ENCODE measurements around the gene ATG4B. TPM values are rescaled to one million over a fixed set of nuclear protein-coding genes. Genes with fewer than 3 reads are reported as not detected.

Gene ATG4B
- total and polyA plus RNA-seq, 9 donors: 37.1 to 70.4 (median 53.3) TPM

GRCh38 chr2:241721852-241722251 is 84.4 kb downstream of the ATG4B start:
- TF ChIP-seq CTCF (IDR thresholded peaks at IDR 0.05): no peak
- TF ChIP-seq EP300 (IDR thresholded peaks at IDR 0.05): no peak
- no peak for TF ChIP-seq POLR2A (IDR thresholded peaks at IDR 0.05)
- Histone ChIP-seq H3K4me1 (ENCODE audit: insufficient read depth) (no peaks in the 10 kb centered on the region), H3K36me3 (no peaks in the 10 kb centered on the region), H3K4me3 (no peak overlapping the region), H3K9me3 (peaks cover 0 to 8% of the 10 kb centered on the region in 2 donors), H3K27me3 (no peaks in the 10 kb centered on the region), H3K27ac (no peak overlapping the region)
- intact Hi-C loops (cut with DNase I): no loop called here
- no peak for DNase-seq
- 91 to 93% (median 91%) methylated on average over 12 of the region's 12 CpGs for WGBS, 3 donors

GRCh38 chr2:241722896-241723454 is 85.5 kb downstream of the ATG4B start:
- Histone ChIP-seq H3K9me3 (peaks cover 0 to 8% of the 10 kb centered on the region in 2 donors), H3K4me3 (no peak overlapping the region), H3K27me3 (no peaks in the 10 kb centered on the region), H3K4me1 (ENCODE audit: insufficient read depth) (no peaks in the 10 kb centered on the region), H3K27ac (no peak overlapping the region), H3K36me3 (no peaks in the 10 kb centered on the region)
- intact Hi-C loops (cut with DNase I): no loop called here
- no peak for DNase-seq
- TF ChIP-seq EP300 (IDR thresholded peaks at IDR 0.05) (no peak), CTCF (IDR thresholded peaks at IDR 0.05) (no peak), POLR2A (IDR thresholded peaks at IDR 0.05) (no peak)
- 95 to 98% (median 97%) methylated on average over 21 of the region's 21 CpGs for WGBS, 3 donors

Other genes with a start within 250 kb of the ATG4B start
- gene STK25, start 129.1 kb upstream of the ATG4B start, total RNA-seq: 100 to 1,000 TPM in 5 of 7 donors, 10 to 100 TPM in 2; 96.8 to 150 (median 108) TPM
- gene STK25, start 129.1 kb upstream of the ATG4B start, polyA plus RNA-seq: 100 to 1,000 TPM in 1 of 2 donors, 10 to 100 TPM in 1; 71.1 to 142 TPM
- 10 to 100 TPM in 6 of 7 donors, 1 to 10 TPM in 1; 9.6 to 20.6 (median 13.5) TPM for gene BOK, start 78.9 kb upstream of the ATG4B start, total RNA-seq
- 10 to 100 TPM in 1 of 2 donors, 1 to 10 TPM in 1; 4.8 to 19.2 TPM for gene BOK, start 78.9 kb upstream of the ATG4B start, polyA plus RNA-seq
- gene THAP4, start 535 bp upstream of the ATG4B start, total RNA-seq: 10 to 100 TPM; 26.2 to 54.7 (median 40.3) TPM
- 10 to 100 TPM; 12.1 to 42.0 TPM for gene THAP4, start 535 bp upstream of the ATG4B start, polyA plus RNA-seq
- 10 to 100 TPM in 6 of 7 donors, 1 to 10 TPM in 1; 8.9 to 17.9 (median 14.6) TPM for gene DTYMK, start 49.1 kb downstream of the ATG4B start, total RNA-seq
- 10 to 100 TPM in 1 of 2 donors, 1 to 10 TPM in 1; 3.7 to 10.7 TPM for gene DTYMK, start 49.1 kb downstream of the ATG4B start, polyA plus RNA-seq
- gene ING5, start 64.3 kb downstream of the ATG4B start, total RNA-seq: 10 to 100 TPM; 24.9 to 57.1 (median 39.9) TPM
- gene ING5, start 64.3 kb downstream of the ATG4B start, polyA plus RNA-seq: 10 to 100 TPM; 27.1 to 39.5 TPM
- 10 to 100 TPM; 17.1 to 35.1 (median 26.3) TPM for gene D2HGDH, start 96.9 kb downstream of the ATG4B start, total RNA-seq
- 10 to 100 TPM in 1 of 2 donors, under 1 TPM in 1; 0.63 to 24.6 TPM for gene D2HGDH, start 96.9 kb downstream of the ATG4B start, polyA plus RNA-seq
- 1 to 10 TPM in 1 of 7 donors, under 1 TPM in 4, not detected in 2; 0.27 to 4.3 (median 0.64) TPM for gene GAL3ST2, start 139.1 kb downstream of the ATG4B start, total RNA-seq
- under 1 TPM in 1 of 2 donors, not detected in 1; 0.05 TPM for gene GAL3ST2, start 139.1 kb downstream of the ATG4B start, polyA plus RNA-seq
- 1 to 10 TPM in 3 of 7 donors, under 1 TPM in 3, not detected in 1; 0.68 to 7.2 (median 0.96) TPM for gene NEU4, start 171.5 kb downstream of the ATG4B start, total RNA-seq
- gene NEU4, start 171.5 kb downstream of the ATG4B start, polyA plus RNA-seq: under 1 TPM in 1 of 2 donors, not detected in 1; 0.23 TPM
- under 1 TPM in 6 of 7 donors, not detected in 1; 0.13 to 0.57 (median 0.29) TPM for gene PDCD1, start 221.2 kb downstream of the ATG4B start, total RNA-seq
- gene PDCD1, start 221.2 kb downstream of the ATG4B start, polyA plus RNA-seq: under 1 TPM in 1 of 2 donors, not detected in 1; 0.17 TPM
- under 1 TPM in 1 of 7 donors, not detected in 6; 0.10 TPM for gene RTP5, start 232.0 kb downstream of the ATG4B start, total RNA-seq
- not detected for gene RTP5, start 232.0 kb downstream of the ATG4B start, polyA plus RNA-seq

Data from ovary (tissue), 9 donors.